ENCODE data around the gene SPEM2.
A peak's percentile ranks its signal among the peaks of the same experiment; 100 is the strongest.

The SPEM2 gene

GRCh38 chr17:7403043-7403726 is 22.2 kb upstream of the SPEM2 start:
- Mint-ChIP-seq H3K27me3 (ENCODE audit: low read depth, poor library complexity) (no peaks in the 10 kb centered on the region), H3K4me1 (peaks cover 47% of the 10 kb centered on the region), H3K9me3 (no peaks in the 10 kb centered on the region), H3K36me3 (ENCODE audit: low read depth) (peaks cover 15% of the 10 kb centered on the region), H3K27ac (peak overlapping the region; percentile 83), H3K4me3 (peak overlapping the region; percentile 83)
- peak; percentile 75 for DNase-seq
- TF ChIP-seq CTCF (IDR thresholded peaks at IDR 0.05): no peak

- H3K4me1 Mint-ChIP-seq: peaks cover 47% of the 10 kb centered on the region
- peak overlapping the region; percentile 83 for H3K4me3 Mint-ChIP-seq
- H3K9me3 Mint-ChIP-seq: no peaks in the 10 kb centered on the region
- H3K27me3 Mint-ChIP-seq (ENCODE audit: low read depth, poor library complexity): no peaks in the 10 kb centered on the region
- peaks cover 15% of the 10 kb centered on the region for H3K36me3 Mint-ChIP-seq (ENCODE audit: low read depth)
- no peak for TF ChIP-seq CTCF (IDR thresholded peaks at IDR 0.05)
- DNase-seq: no peak
- peak overlapping the region; percentile 83 for H3K27ac Mint-ChIP-seq
Measured at GRCh38 chr17:7403727-7403976, 21.8 kb upstream of the SPEM2 start.

- H3K27ac Mint-ChIP-seq: peak within 1 kb of the TSS; percentile 83
- peaks cover 18% of the 10 kb centered on the region for H3K36me3 Mint-ChIP-seq (ENCODE audit: low read depth)
- H3K4me3 Mint-ChIP-seq: peak within 1 kb of the TSS; percentile 89
- H3K9me3 Mint-ChIP-seq: no peaks in the 10 kb centered on the region
- TF ChIP-seq CTCF (IDR thresholded peaks at IDR 0.05): no peak
- DNase-seq: peak; percentile 97
- H3K4me1 Mint-ChIP-seq: peaks cover 49% of the 10 kb centered on the region
- no peaks in the 10 kb centered on the region for H3K27me3 Mint-ChIP-seq (ENCODE audit: low read depth, poor library complexity)
Measured at GRCh38 chr17:7403977-7404736, 21.3 kb upstream of the SPEM2 start, which contains the start of gene TMEM256. Gene TMEM256 (minus strand): TSS chr17:7404097. CDS start chr17:7404084, 13 bp downstream.

GRCh38 chr17:7404737-7405349 is 20.6 kb upstream of the SPEM2 start:
- H3K27ac Mint-ChIP-seq: no peak overlapping the region
- H3K36me3 Mint-ChIP-seq (ENCODE audit: low read depth): peaks cover 22% of the 10 kb centered on the region
- no peaks in the 10 kb centered on the region for H3K27me3 Mint-ChIP-seq (ENCODE audit: low read depth, poor library complexity)
- peak; percentile 75 for DNase-seq
- H3K4me1 Mint-ChIP-seq: peaks cover 46% of the 10 kb centered on the region
- no peaks in the 10 kb centered on the region for H3K9me3 Mint-ChIP-seq
- peak overlapping the region; percentile 89 for H3K4me3 Mint-ChIP-seq
- no peak for TF ChIP-seq CTCF (IDR thresholded peaks at IDR 0.05)

GRCh38 chr17:7405350-7406234 is 19.8 kb upstream of the SPEM2 start:
- Mint-ChIP-seq H3K4me3 (peak overlapping the region; percentile 94), H3K4me1 (peaks cover 45% of the 10 kb centered on the region), H3K36me3 (ENCODE audit: low read depth) (peaks cover 28% of the 10 kb centered on the region), H3K27me3 (ENCODE audit: low read depth, poor library complexity) (no peaks in the 10 kb centered on the region), H3K27ac (peak overlapping the region; percentile 37), H3K9me3 (no peaks in the 10 kb centered on the region)
- TF ChIP-seq CTCF (IDR thresholded peaks at IDR 0.05): no peak
- peak; percentile 41 for DNase-seq
